Endothelial cell of umbilical vein (primary cell): ENCODE measurements around the gene E2F4. TPM values are rescaled to one million over a fixed set of nuclear protein-coding genes. Genes with fewer than 3 reads are reported as not detected.

Experiments used
- BruUV-seq: library from RNA; stranded (reverse); fragments of 400-500 nt; replicated peaks from 2 replicates; lab custom pipeline; 2021; lab: Mats Ljungman, UMichigan
- CTCF ChIA-PET: fragments of 300-600, 350-600 bp; sonication (Branson Sonifier 250); formaldehyde crosslinking; loops from one replicate; lab custom pipeline; 2021; ENCODE audit warnings: antibody characterized with exemption, inconsistent platforms; lab: Charles Lee
- POLR2A ChIA-PET: fragments of 300-600, 350-600 bp; sonication (Branson Sonifier 250); formaldehyde crosslinking; loops from one replicate; lab custom pipeline; 2021; ENCODE audit warnings: antibody characterized with exemption, inconsistent platforms; lab: Charles Lee
- DNase-seq: peaks from one replicate; pipeline ENCODE4 v3.0.0-alpha.2; 2011; ENCODE audit warnings: low read depth, low spot score
- FAIRE-seq: peaks from 2 replicates; lab custom pipeline; 2011; peaks lifted over from hg19 to GRCh38; lab: Jason Lieb, UNC
- H2AFZ ChIP-seq: 2 replicates; pipeline ENCODE4 v1.6.0; 2012; ENCODE audit warnings: low read depth, low read length, control low read depth, inconsistent platforms
- H3K27ac ChIP-seq: 2 replicates; pipeline ENCODE4 v1.5.1; 2011; ENCODE audit warnings: low read depth, mild to moderate bottlenecking, control low read depth, low read length, moderate library complexity; ENCODE audit not compliant: insufficient read depth
- H3K27me3 ChIP-seq, 2 experiments: 2 replicates each; pipeline versions ENCODE4 v1.6.0 to v1.6.1; 2011; ENCODE audit warnings: low read length in 2 of 2, mixed read lengths in 1 of 2; ENCODE audit not compliant: control insufficient read depth in 2 of 2, insufficient read depth in 2 of 2
- H3K36me3 ChIP-seq, 2 experiments: 2 replicates in 1 of 2; 3 replicates in 1 of 2; pipeline ENCODE4 v1.5.1; 2011; ENCODE audit warnings: low read length in 2 of 2, mild to moderate bottlenecking in 1 of 2, moderate library complexity in 1 of 2; ENCODE audit not compliant: control insufficient read depth in 2 of 2, insufficient read depth in 2 of 2; ENCODE audit errors: extremely low read depth in 1 of 2
- H3K4me1 ChIP-seq: 3 replicates; pipeline ENCODE4 v1.5.1; 2011; ENCODE audit warnings: mild to moderate bottlenecking, low read length; ENCODE audit not compliant: control insufficient read depth, insufficient read depth; ENCODE audit errors: extremely low read depth
- H3K4me2 ChIP-seq: 2 replicates; pipeline ENCODE4 v1.6.1; 2011; ENCODE audit warnings: low read length, control low read depth, mixed read lengths; ENCODE audit not compliant: insufficient read depth
- H3K4me3 ChIP-seq, 3 experiments: fragments of 200-600 bp in 1 of 3; sonication (generic), shearing (Covaris generic) in 1 of 3; replicated peaks in 1 of 3; 2 replicates each; pipeline ENCODE4 v1.5.1; 2011 to 2016; ENCODE audit warnings: control low read depth in 3 of 3, low read length in 3 of 3, mild to moderate bottlenecking in 2 of 3, inconsistent platforms in 1 of 3, low read depth in 1 of 3, moderate library complexity in 1 of 3; ENCODE audit not compliant: insufficient read depth in 1 of 3
- H3K79me2 ChIP-seq: 2 replicates; pipeline ENCODE4 v1.6.0; 2012; ENCODE audit warnings: low read length, inconsistent platforms; ENCODE audit not compliant: control insufficient read depth, insufficient read depth
- H3K9ac ChIP-seq: replicated peaks from 2 replicates; pipeline ENCODE3; 2011; ENCODE audit warnings: low read length, control low read depth; ENCODE audit not compliant: insufficient read depth; ENCODE audit errors: extremely low read depth
- H3K9me1 ChIP-seq: replicated peaks from 3 replicates; pipeline ENCODE4 v1.6.0; 2011; ENCODE audit warnings: mild to moderate bottlenecking, low read length; ENCODE audit not compliant: control insufficient read depth, insufficient read depth; ENCODE audit errors: extremely low read depth
- H3K9me3 ChIP-seq: replicated peaks from 2 replicates; pipeline ENCODE4 v1.5.1; 2012; ENCODE audit warnings: low read length, inconsistent platforms; ENCODE audit not compliant: control insufficient read depth, insufficient read depth
- H4K20me1 ChIP-seq: replicated peaks from 2 replicates; pipeline ENCODE3; 2011; ENCODE audit warnings: mild to moderate bottlenecking, low read length; ENCODE audit not compliant: control insufficient read depth, insufficient read depth; ENCODE audit errors: extremely low read depth
- CTCF ChIP-seq, 2 donors: IDR thresholded peaks; 1 replicate in 1 of 2; 2 replicates in 1 of 2; pipeline ENCODE4 v1.5.1; 2011; ENCODE audit warnings: low read length in 2 of 2, mild to moderate bottlenecking in 2 of 2, moderate library complexity in 2 of 2, control low read depth in 1 of 2, inconsistent platforms in 1 of 2, low read depth in 1 of 2; ENCODE audit not compliant: insufficient read depth in 1 of 2; ENCODE audit errors: extremely low read depth in 1 of 2
- EZH2 ChIP-seq: IDR thresholded peaks from 2 replicates; pipeline ENCODE4 v1.6.1; 2012; ENCODE audit warnings: borderline replicate concordance, low read depth, mild to moderate bottlenecking, moderate library complexity, low read length, inconsistent platforms; ENCODE audit not compliant: severe bottlenecking
- FOS ChIP-seq: IDR thresholded peaks from 2 replicates; pipeline ENCODE4 v1.6.1; 2011; ENCODE audit warnings: mild to moderate bottlenecking, low read length, moderate library complexity, borderline replicate concordance; ENCODE audit not compliant: insufficient read depth
- GATA2 ChIP-seq: IDR thresholded peaks from 2 replicates; pipeline ENCODE4 v1.7.0; 2011; ENCODE audit warnings: low read depth, mild to moderate bottlenecking, moderate library complexity, mixed read lengths, low read length; ENCODE audit not compliant: insufficient read length, insufficient read depth
- JUN ChIP-seq: IDR thresholded peaks from 2 replicates; pipeline ENCODE4 v1.6.1; 2011; ENCODE audit warnings: borderline replicate concordance, low read depth; ENCODE audit not compliant: insufficient read length, insufficient read depth
- MYC ChIP-seq: IDR thresholded peaks from one replicate; pipeline ENCODE4 v1.6.1; 2011; ENCODE audit warnings: mild to moderate bottlenecking, low read depth, low read length
- POLR2A ChIP-seq: IDR thresholded peaks from 2 replicates; pipeline ENCODE4 v1.6.1; 2012; ENCODE audit warnings: low read depth, mild to moderate bottlenecking, control low read depth, low read length
- POLR2AphosphoS5 ChIP-seq: IDR thresholded peaks from 2 replicates; pipeline ENCODE4 v1.6.1; 2012; ENCODE audit warnings: low read depth, mild to moderate bottlenecking, control low read depth, low read length, moderate library complexity; ENCODE audit not compliant: insufficient read depth
- dilution Hi-C: fragments of 300-500 bp; cut with MboI; formaldehyde crosslinking; loops from one replicate; pipeline ENCODE4 v1.15.0; 2019; ENCODE audit warnings: low sequenced_read_pairs; ENCODE audit not compliant: extremely low pct_ligation_motif_present
- intact Hi-C: fragments of 100-400 bp; cut with micrococcal nuclease; formaldehyde crosslinking; loops from one replicate; pipeline ENCODE4 v1.10.0; 2022
- polyA plus RNA-seq, 4 experiments: library from polyadenylated mRNA; depleted of rRNA in 3 of 4; stranded (reverse) in 3 of 4; unstranded in 1 of 4; fragments of >200 nt; gene quantifications; 2 replicates each; pipeline versions ENCODE4 v1.2.1 to v1.2.3, GENCODE V29; 2011 to 2012; ENCODE audit warnings: missing spikeins in 1 of 4
- total RNA-seq: library from RNA; stranded (reverse); gene quantifications from 2 replicates; pipeline ENCODE4 v1.2.3, GENCODE V29; 2021
- TF ChIP-seq, protein P1 (sequence below): IDR thresholded peaks from 2 replicates; pipeline ENCODE4 v1.6.1; 2011; ENCODE audit not compliant: insufficient read depth, insufficient read length

The E2F4 gene
- total and polyA plus RNA-seq, 2 donors (not counting 3 experiments of a cell fraction or from before 2014, with no cell fraction given), result 112 to 168 TPM

- POLR2A ChIA-PET, result no interaction called here
- BruUV-seq, result no TSS peak
Measured at GRCh38 chr16:67238806-67239470, 47.0 kb downstream of the E2F4 start.

GRCh38 chr16:67240506-67240905, 48.6 kb downstream of the E2F4 start:
- H3K9me1 ChIP-seq, result no peaks in the 10 kb centered on the region
- intact Hi-C loops, result no loop called here
- FAIRE-seq, result no peak
- dilution Hi-C loops, result no loop called here
- no peak for TF ChIP-seq GATA2
- TF ChIP-seq, protein P1, sequence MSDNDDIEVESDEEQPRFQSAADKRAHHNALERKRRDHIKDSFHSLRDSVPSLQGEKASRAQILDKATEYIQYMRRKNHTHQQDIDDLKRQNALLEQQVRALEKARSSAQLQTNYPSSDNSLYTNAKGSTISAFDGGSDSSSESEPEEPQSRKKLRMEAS, result no peak
- TF ChIP-seq POLR2A, result no peak
- TF ChIP-seq JUN, result no peak
- no peak for TF ChIP-seq CTCF (IDR thresholded peaks at IDR 0.05; ENCODE audit: extremely low read depth in 1 of 2, insufficient read depth in 1 of 2, low read depth in 1 of 2, low read length in 2 of 2)
- TF ChIP-seq EZH2, result no peak
- TF ChIP-seq POLR2AphosphoS5, result no peak
- no peak for TF ChIP-seq FOS
- TF ChIP-seq MYC, result no peak
- no peak overlapping the region for H3K4me2 ChIP-seq
- H3K36me3 ChIP-seq, result peaks cover 7 to 42% of the 10 kb centered on the region in 2 experiments
- no peak overlapping the region for H2AFZ ChIP-seq
- no peaks in the 10 kb centered on the region for H3K9me3 ChIP-seq
- no peak overlapping the region for H3K4me3 ChIP-seq
- DNase-seq, result no peak
- ChIA-PET POLR2A (no interaction called here), CTCF (interaction anchor here (1.3 kb wide), 2 partner anchors 20 to 159 kb away, joined by 3 to 5 read pairs; no protein-coding TSS in a partner anchor)
- BruUV-seq, result no TSS peak
- H3K9ac ChIP-seq, result no peak overlapping the region
- no peaks in the 10 kb centered on the region for H4K20me1 ChIP-seq
- peaks cover 48% of the 10 kb centered on the region for H3K4me1 ChIP-seq
- no peaks in the 10 kb centered on the region for H3K27me3 ChIP-seq
- H3K27ac ChIP-seq, result peak overlapping the region; percentile 44
- H3K79me2 ChIP-seq, result peaks cover 44% of the 10 kb centered on the region

More at GRCh38 chr16:67238806-67239470, 47.0 kb downstream of the E2F4 start:
- no peaks in the 10 kb centered on the region for H3K27me3 ChIP-seq
- FAIRE-seq, result no peak
- H3K36me3 ChIP-seq, result peaks cover 11 to 52% of the 10 kb centered on the region in 2 experiments
- no peak overlapping the region for H3K9ac ChIP-seq
- no peak overlapping the region for H2AFZ ChIP-seq
- H3K4me1 ChIP-seq, result peaks cover 32% of the 10 kb centered on the region
- CTCF ChIA-PET, result interaction anchor here (2.3 kb wide), 1 partner anchor 9 kb away, joined by 7 read pairs; the partner anchor contains the start of gene FHOD1
- H3K9me1 ChIP-seq, result no peaks in the 10 kb centered on the region
- dilution Hi-C loops, result no loop called here
- peaks cover 39% of the 10 kb centered on the region for H3K79me2 ChIP-seq
- H3K4me2 ChIP-seq, result no peak overlapping the region
- H3K9me3 ChIP-seq, result no peaks in the 10 kb centered on the region
- TF ChIP-seq POLR2AphosphoS5, result no peak
- DNase-seq, result no peak
- no peak overlapping the region for H3K4me3 ChIP-seq
- H4K20me1 ChIP-seq, result no peaks in the 10 kb centered on the region
- no peak overlapping the region for H3K27ac ChIP-seq
- intact Hi-C loops, result no loop called here
